ENCODE measurements around the gene UNC13D. TPM values are rescaled to one million over a fixed set of nuclear protein-coding genes. Genes with fewer than 3 reads are reported as not detected.
A peak's percentile ranks its signal among the peaks of the same experiment; 100 is the strongest.

UNC13D gene
- total RNA-seq, 4 donors from 2014 or later = 3.2 to 27.1 (median 8.2) TPM

- no peak for ATAC-seq (ENCODE audit: low FRiP score)
- no peak for DNase-seq (ENCODE audit: low spot score)
- TF ChIP-seq CTCF (IDR thresholded peaks at IDR 0.05) = no peak
These were observed 19.5 kb downstream of the UNC13D start for GRCh38 chr17:75824666-75825065.

DNA sequence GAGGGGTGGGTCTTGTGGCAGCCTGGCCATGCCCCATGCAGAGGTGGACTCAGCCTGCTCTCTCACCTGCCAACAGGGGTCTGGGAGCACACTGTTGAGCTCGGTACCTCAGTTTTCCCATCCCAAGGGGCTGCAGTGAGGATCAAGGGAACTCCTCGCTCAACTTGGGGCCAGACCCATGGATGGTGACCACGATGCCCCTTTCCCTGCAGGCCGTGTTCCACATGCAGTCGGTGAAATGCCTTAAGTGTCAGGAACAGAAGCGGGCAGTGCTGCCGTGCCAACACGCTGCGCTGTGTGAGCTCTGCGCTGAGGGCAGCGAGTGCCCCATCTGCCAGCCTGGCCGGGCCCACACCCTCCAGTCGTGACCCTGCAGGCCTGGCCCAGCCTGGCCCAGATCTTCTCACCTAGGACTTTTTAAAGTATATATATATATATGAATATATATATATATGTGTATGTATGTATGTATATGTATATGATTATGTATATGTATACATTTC, 20.1 kb downstream of the UNC13D start:
- ATAC-seq (ENCODE audit: low FRiP score) (no peak), DNase-seq (ENCODE audit: low spot score) (no peak)
- no peak for TF ChIP-seq CTCF (IDR thresholded peaks at IDR 0.05)

- ATAC-seq (ENCODE audit: low FRiP score) (no peak), DNase-seq (ENCODE audit: low spot score) (no peak)
- TF ChIP-seq CTCF (IDR thresholded peaks at IDR 0.05) = no peak
These were observed 20.8 kb downstream of the UNC13D start for GRCh38 chr17:75823257-75824041.

DNA sequence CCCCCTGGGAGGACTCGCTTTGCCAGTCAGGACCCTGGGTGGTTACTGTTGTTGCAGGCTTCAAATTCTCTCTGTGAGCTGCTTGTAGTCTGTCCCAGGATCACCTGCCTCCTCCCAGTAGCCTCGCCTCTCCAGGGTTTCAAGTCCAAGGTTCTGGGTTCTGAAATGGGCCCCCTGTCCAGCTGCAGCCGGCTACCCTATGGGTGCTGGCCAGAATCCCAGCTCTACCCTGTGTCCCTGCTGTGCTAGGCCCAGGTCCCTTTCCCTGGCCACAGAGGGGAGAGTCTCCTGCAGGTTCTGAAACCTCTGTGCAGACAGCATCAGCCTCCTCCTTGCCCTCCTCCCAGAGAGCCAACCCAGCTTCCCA, 21.4 kb downstream of the UNC13D start:
- no peak for TF ChIP-seq CTCF (IDR thresholded peaks at IDR 0.05)
- DNase-seq (ENCODE audit: low spot score) (no peak), ATAC-seq (ENCODE audit: low FRiP score) (no peak)

DNA sequence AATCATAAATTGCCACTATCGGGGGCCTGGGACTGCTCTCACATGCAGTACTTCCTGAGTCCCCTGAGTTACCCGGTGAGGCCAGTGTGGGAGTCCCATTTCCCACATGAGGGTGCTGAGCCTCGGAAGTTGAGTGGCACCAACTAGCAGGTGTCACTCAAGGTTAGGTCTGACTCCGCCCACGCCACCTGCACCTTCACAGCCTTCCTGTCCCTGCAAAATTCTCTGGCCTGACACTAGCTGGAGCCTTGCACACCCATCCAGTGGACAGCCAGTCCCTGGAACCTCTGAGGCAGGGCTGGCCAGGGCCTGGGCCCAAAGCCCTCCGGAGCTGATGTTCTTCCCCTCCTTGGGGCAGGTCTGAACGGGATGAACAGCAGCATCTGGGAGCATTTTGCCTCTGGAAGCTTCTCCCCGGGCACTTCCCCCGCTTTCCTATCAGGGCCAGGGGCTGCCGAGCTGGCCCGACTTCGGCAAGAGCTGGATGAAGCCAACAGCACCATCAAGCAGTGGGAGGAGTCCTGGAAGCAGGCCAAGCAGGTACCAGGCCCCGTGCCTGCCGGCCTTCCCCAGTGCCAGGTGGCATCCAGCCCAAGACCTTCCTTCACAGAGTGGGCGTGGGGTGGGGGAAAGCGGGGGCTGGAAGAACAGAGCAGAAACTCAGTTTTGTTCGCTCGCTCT, 21.9 kb downstream of the UNC13D start:
- ATAC-seq (ENCODE audit: low FRiP score) = peak; percentile 43
- TF ChIP-seq CTCF (IDR thresholded peaks at IDR 0.05) = no peak
- no peak for DNase-seq (ENCODE audit: low spot score)

- DNase-seq (ENCODE audit: low spot score) = no peak
- no peak for ATAC-seq (ENCODE audit: low FRiP score)
- no peak for TF ChIP-seq CTCF (IDR thresholded peaks at IDR 0.05)
These were observed 22.7 kb downstream of the UNC13D start for GRCh38 chr17:75821552-75821951.
